Tibial nerve (tissue), 4 donors: ENCODE measurements around the gene MOB3A. TPM values are rescaled to one million over a fixed set of nuclear protein-coding genes. Genes with fewer than 3 reads are reported as not detected.

Experiments
- DNase-seq, 2 donors: peaks; one replicate each; pipeline ENCODE4 v3.0.0-alpha.2; 2019; ENCODE audit warnings: low spot score in 2 of 2
- H3K27ac ChIP-seq, 4 donors: fragments of 200-600 bp; sonication (generic) in 3 of 4; one replicate each; pipeline ENCODE4 v1.5.1; 2017 to 2019; ENCODE audit warnings: mild to moderate bottlenecking in 1 of 4
- H3K27me3 ChIP-seq, 2 donors: fragments of 200-600 bp; sonication (generic) in 1 of 2; one replicate each; pipeline versions ENCODE4 v1.5.1 to v1.6.0; 2017 to 2019
- H3K36me3 ChIP-seq, 3 donors: fragments of 200-600 bp; sonication (generic); one replicate each; pipeline ENCODE4 v1.5.1; 2018 to 2019
- H3K4me1 ChIP-seq, 4 donors: fragments of 200-600 bp; sonication (generic) in 3 of 4; one replicate each; pipeline ENCODE4 v1.5.1; 2017 to 2019
- H3K4me3 ChIP-seq, 4 donors: fragments of 200-600 bp; sonication (generic) in 3 of 4; one replicate each; pipeline ENCODE4 v1.5.1; 2017 to 2019; ENCODE audit warnings: mild to moderate bottlenecking in 1 of 4, moderate library complexity in 1 of 4
- H3K9me3 ChIP-seq, 4 donors: fragments of 200-600 bp; sonication (generic) in 3 of 4; one replicate each; pipeline ENCODE4 v1.5.1; 2017 to 2019
- CTCF ChIP-seq, 5 experiments: fragments of 200-600 bp in 3 of 5; fragments of 450-650 bp in 2 of 5; sonication (generic) in 3 of 5; IDR thresholded peaks; one replicate each; pipeline ENCODE4 v1.5.1; 2016 to 2019; ENCODE audit warnings: antibody characterized with exemption in 5 of 5, mild to moderate bottlenecking in 3 of 5, moderate library complexity in 2 of 5
- EP300 ChIP-seq, 2 donors: sonication (generic); formaldehyde crosslinking; IDR thresholded peaks; one replicate each; pipeline ENCODE4 v1.6.1; 2017; ENCODE audit warnings: antibody characterized with exemption in 2 of 2, mild to moderate bottlenecking in 1 of 2
- POLR2A ChIP-seq, 2 donors: fragments of 450-650 bp; IDR thresholded peaks; one replicate each; pipeline ENCODE4 v1.6.1; 2017; ENCODE audit warnings: antibody characterized with exemption in 2 of 2, mild to moderate bottlenecking in 2 of 2, moderate library complexity in 2 of 2
- WGBS, 2 donors: methylation state at CpG; one replicate each; pipeline ENCODE4 v1.1.5; 2018; 5-methylcytosine and 5-hydroxymethylcytosine counted together
- total RNA-seq, 4 donors: library from RNA; depleted of rRNA; stranded (reverse); fragments of >200 nt; gene quantifications; one replicate each; pipeline ENCODE4 v1.1.0, GENCODE V29; 2016

Gene MOB3A
- total RNA-seq, 4 donors from 2014 or later = 31.7 to 70.8 (median 35.2) TPM

GRCh38 chr19:2103045-2103707, 7.0 kb upstream of the MOB3A start:
- H3K27ac ChIP-seq = no peak overlapping the region
- TF ChIP-seq CTCF (IDR thresholded peaks at IDR 0.05) (no peak), POLR2A (IDR thresholded peaks at IDR 0.05) (no peak), EP300 (IDR thresholded peaks at IDR 0.05) (no peak)
- DNase-seq = no peak
- H3K4me3 ChIP-seq = no peak overlapping the region
- peaks cover 0 to 17% (median 0%) of the 10 kb centered on the region in 4 donors for H3K4me1 ChIP-seq
- no peaks in the 10 kb centered on the region for H3K27me3 ChIP-seq
- H3K36me3 ChIP-seq = peaks cover 0 to 94% (median 6%) of the 10 kb centered on the region in 3 donors
- WGBS, 2 donors = 81 to 86% methylated on average over 18 to 20 of the region's 20 CpGs
- peaks cover 0 to 15% (median 0%) of the 10 kb centered on the region in 4 donors for H3K9me3 ChIP-seq

- Histone ChIP-seq H3K9me3 (peaks cover 0 to 15% (median 0%) of the 10 kb centered on the region in 4 donors), H3K27me3 (no peaks in the 10 kb centered on the region), H3K4me3 (no peak overlapping the region), H3K27ac (peak overlapping the region in 2 of 4 donors; percentile 79 to 98), H3K4me1 (peaks cover 0 to 30% (median 3%) of the 10 kb centered on the region in 4 donors), H3K36me3 (peaks cover 0 to 79% (median 6%) of the 10 kb centered on the region in 3 donors)
- TF ChIP-seq POLR2A (IDR thresholded peaks at IDR 0.05) (no peak), CTCF (IDR thresholded peaks at IDR 0.05) (no peak), EP300 (IDR thresholded peaks at IDR 0.05) (peak in 1 of 2 donors; percentile 20)
- no peak for DNase-seq
- WGBS, 2 donors = 61 to 80% methylated on average over 40 to 44 of the region's 45 CpGs
These were observed 5.5 kb upstream of the MOB3A start for GRCh38 chr19:2101417-2102335.

- Histone ChIP-seq H3K36me3 (peaks cover 0 to 69% (median 6%) of the 10 kb centered on the region in 3 donors), H3K27ac (peak overlapping the region in 3 of 4 donors; percentile 11 to 98 (median 79)), H3K4me3 (no peak overlapping the region), H3K9me3 (peaks cover 0 to 9% (median 0%) of the 10 kb centered on the region in 4 donors), H3K27me3 (no peaks in the 10 kb centered on the region), H3K4me1 (peaks cover 0 to 30% (median 3%) of the 10 kb centered on the region in 4 donors)
- TF ChIP-seq EP300 (IDR thresholded peaks at IDR 0.05) (no peak), CTCF (IDR thresholded peaks at IDR 0.05) (no peak)
- 88 to 91% methylated on average over 8 to 11 of the region's 11 CpGs for WGBS, 2 donors
- no peak for DNase-seq
These were observed 4.6 kb upstream of the MOB3A start for GRCh38 chr19:2100719-2101061.

- Histone ChIP-seq H3K4me3 (no peak overlapping the region), H3K27me3 (no peaks in the 10 kb centered on the region), H3K9me3 (peaks cover 0 to 4% (median 0%) of the 10 kb centered on the region in 4 donors), H3K27ac (peak overlapping the region in 2 of 4 donors; percentile 79 to 98), H3K36me3 (peaks cover 0 to 63% (median 6%) of the 10 kb centered on the region in 3 donors), H3K4me1 (peaks cover 0 to 34% (median 7%) of the 10 kb centered on the region in 4 donors)
- WGBS, 2 donors = 80 to 87% methylated on average over 34 to 39 of the region's 39 CpGs
- TF ChIP-seq CTCF (IDR thresholded peaks at IDR 0.05) (no peak), POLR2A (IDR thresholded peaks at IDR 0.05) (no peak), EP300 (IDR thresholded peaks at IDR 0.05) (no peak)
- no peak for DNase-seq
These were observed 4.0 kb upstream of the MOB3A start for GRCh38 chr19:2099937-2100718.
